Measurements from ENCODE around the gene ZNF768.
"Not testable (repeated sequence)": the region's sequence is repeated elsewhere in the genome, so short reads cannot be mapped to it uniquely, and the experiment has no call there.

Gene ZNF768

DNA sequence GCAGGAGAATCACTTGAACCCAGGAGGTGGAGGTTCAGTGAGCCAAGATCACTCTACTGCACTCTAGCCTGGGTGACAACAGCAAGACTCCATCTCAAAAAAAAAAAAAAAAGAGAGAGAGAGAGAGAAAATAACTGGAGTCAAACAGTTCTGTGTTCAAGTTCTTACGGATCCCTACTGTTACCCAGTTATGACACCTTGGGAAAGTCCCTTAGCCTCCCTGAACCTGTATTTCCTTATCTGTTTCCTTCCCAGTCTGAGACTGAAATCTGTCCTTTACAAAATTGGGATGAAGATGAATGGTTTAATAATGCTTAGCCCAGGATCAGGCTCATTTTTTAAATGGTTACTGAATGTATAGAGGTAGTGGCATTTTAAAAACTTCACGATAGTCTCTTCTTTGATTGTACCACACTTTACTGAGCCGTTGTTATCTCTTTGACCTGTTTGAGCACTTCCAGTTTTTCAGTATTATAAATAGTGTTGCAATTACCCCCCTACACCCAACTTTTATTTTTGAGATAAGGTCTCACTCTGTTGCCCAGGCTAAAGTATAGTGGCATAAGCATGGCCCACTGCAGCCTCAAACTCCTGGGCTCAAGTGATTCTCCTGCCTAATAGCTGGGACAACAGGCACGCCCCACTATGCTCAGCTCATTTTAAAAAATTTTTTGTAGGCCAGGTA, 17.1 kb downstream of the ZNF768 start:
- no peak for DNase-seq

DNA sequence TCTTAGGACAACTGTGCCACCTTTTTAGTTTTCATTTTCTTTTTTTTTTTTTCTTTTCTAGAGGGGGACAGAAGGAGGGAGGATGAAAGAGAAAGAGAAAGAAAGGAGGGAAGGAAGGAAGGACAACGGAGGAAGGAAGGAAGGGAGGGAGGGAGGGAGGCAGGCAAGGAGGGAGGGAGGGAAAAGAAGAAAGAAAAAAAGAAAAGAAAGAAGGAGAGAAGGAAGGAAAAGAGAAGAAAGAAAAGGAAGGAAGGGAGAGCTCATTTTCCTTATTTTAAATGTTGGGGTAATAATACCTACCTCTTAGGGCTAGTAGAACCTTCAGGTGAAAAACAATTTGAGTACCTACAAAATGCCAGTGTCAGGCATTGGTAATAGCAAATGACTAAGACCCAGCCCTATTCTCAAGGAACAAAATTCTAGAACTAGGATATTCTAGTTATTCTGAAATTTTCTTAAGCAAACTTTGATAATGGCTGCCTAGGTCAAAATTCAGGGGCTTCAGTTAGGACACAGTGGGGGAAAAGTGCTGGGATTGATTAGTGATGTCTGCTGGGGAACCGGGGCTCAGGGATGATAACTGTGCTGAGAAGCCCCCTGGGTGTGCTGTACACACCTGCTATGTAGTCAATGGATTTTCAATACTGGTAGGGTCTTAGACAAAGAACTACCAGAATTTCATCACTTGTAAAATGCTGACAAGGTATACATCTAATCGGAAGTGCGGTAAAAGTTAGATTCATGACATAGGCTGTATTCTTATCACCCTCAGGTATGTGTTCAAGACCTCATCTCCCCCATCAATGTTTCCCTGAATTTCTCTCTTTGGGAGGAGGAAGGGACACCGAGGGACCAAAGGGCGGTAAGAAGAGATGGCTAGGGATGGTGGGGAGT, 22.7 kb downstream of the ZNF768 start:
- no peak for DNase-seq

- no peak for DNase-seq
Observed at GRCh38 chr16:30499284-30499683, 27.1 kb downstream of the ZNF768 start.

DNA sequence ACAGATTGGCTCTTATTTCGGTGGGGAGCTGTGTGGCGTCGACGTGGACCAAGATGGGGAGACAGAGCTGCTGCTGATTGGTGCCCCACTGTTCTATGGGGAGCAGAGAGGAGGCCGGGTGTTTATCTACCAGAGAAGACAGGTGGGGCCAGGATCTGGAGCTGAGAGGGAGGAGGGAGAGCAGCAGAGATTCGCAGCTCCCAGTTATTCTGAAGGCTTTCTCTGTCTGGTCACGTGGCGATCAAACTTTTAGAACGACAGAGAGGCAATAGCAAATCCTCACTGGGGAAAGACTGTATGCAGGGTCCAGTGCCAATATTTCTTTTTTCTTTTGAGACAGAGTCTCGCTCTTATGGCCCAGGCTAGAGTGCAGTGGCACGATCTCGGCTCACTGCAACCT, 31.7 kb downstream of the ZNF768 start:
- DNase-seq = no peak

DNA sequence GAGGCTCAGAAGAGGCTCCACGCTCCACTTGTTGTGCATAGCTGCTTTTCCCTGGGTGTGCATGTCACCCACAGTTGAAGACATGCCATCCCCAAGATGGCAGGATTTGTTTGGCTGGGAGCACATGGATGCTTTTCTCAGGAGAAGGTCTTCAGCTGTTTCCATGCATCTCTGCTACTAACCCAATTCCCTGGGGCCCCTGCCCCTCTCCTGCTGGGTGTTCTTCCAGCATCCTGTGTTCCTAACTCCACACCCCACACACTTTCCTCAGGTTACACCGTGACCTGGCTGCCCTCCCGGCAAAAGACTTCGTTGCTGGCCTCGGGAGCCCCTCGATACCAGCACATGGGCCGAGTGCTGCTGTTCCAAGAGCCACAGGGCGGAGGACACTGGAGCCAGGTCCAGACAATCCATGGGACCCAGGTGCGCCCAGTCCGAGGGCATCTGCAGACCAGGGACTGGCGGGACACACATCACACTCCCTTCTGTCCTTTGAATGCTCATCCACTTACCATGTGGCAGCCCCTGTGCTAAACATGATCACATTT, 32.4 kb downstream of the ZNF768 start:
- DNase-seq = no peak

- no peak for DNase-seq
Observed at GRCh38 chr16:30491744-30492308, 34.5 kb downstream of the ZNF768 start.

GRCh38 chr16:30491229-30491628, 35.1 kb downstream of the ZNF768 start:
- no peak for DNase-seq

GRCh38 chr16:30490210-30490609, 36.2 kb downstream of the ZNF768 start:
- no peak for DNase-seq

DNA sequence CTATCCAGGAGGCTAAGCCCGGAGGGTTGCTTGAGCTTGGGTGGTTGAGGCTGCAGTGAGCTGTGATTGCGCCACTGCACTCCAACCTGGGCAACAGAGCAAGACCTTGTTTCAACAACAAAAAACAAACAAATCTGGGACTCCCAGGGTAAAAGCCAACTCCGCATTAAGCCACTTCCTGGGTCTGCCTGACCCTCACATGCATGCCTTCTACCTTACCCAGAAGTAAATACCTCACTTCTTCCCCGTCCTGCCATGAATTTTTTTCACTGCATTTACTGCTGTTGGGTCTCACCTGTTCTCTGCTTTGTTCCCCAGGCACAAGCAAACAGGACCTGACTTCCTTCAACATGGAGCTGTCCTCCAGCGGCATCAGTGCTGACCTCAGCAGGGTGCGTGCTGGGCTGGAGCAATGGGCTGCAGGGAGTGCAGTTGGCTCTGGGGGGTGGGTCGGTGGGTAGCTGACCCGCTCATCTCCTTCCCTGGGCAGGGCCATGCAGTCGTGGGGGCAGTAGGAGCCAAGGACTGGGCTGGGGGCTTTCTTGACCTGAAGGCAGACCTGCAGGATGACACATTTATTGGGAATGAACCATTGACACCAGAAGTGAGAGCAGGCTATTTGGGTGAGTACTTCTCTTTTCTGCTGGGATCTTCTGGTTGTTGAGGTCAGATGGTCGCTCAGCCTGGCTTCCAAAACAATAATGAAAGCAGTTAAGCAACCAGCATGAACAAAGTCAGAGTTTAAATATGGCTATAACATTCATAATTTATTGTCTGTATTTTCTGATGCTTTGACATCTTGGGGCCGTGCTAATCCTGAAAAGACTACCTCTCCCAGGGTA, 37.4 kb downstream of the ZNF768 start:
- DNase-seq = no peak

GRCh38 chr16:30485818-30486436, 40.4 kb downstream of the ZNF768 start:
- DNase-seq = no peak

- no peak for DNase-seq
Observed at GRCh38 chr16:30484887-30485286, 41.5 kb downstream of the ZNF768 start.

DNA sequence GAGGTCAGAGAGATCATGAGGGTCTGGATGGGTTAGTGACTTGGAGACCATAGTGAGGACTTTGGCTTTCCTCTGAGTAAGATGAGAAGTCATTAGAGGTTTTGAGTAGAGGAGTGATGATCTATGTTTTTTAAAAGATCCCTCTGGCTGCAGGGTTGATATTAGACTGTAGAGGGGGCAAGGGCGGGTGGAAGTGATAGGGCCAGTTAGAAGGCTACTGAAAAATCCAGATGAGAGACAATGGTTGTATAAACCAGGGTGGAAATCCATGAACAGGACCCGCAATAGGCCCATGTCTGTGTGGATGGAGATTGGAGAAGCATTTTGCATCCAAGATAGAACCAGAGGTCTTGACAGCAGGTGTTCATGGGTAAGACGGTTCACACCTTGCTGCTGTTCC, 44.0 kb downstream of the ZNF768 start:
- DNase-seq = no peak

DNA sequence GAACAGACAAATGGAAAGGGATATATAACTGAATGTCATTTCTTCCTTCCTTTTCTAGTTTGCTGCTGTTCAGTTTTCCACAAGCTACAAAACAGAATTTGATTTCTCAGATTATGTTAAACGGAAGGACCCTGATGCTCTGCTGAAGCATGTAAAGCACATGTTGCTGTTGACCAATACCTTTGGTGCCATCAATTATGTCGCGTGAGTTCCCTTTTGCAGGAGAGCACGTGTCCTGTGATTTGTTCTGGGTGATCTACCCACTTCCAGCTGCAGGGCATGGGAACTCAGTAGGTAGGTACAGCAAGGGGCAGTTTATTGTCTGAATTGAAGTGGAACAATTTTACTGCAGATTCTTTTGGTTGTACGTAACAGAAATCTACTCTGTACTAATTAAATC, 45.0 kb downstream of the ZNF768 start:
- DNase-seq = no peak

DNA sequence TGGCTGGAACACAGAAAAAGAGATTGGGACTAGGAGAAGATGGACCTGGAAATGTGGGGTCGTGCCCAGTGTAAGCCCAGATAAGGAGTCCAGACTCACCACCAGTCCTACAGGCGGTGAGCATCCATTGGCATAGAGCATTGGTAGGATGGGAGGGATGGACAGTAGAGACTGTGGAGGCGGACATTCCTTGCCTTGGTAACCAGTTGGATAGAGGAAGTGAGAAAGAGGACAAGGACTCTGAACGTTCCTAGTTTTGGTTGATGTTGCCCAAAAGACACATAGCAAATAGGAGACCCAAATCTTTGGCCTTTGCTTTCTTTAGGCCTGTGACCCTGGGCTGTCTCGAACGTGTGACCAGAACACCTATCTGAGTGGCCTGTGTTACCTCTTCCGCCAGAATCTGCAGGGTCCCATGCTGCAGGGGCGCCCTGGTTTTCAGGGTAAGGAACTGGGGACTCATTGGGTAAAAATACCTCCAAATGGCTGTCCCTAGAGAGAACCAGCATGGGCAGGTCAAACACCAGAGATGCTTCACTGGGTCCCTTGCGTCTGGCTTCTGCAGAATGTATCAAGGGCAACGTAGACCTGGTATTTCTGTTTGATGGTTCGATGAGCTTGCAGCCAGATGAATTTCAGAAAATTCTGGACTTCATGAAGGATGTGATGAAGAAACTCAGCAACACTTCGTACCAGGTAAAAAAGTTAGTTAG, 47.4 kb downstream of the ZNF768 start:
- no peak for DNase-seq

GRCh38 chr16:30477773-30478172, 48.6 kb downstream of the ZNF768 start:
- not testable (repeated sequence) for DNase-seq

- DNase-seq = no peak
Observed at GRCh38 chr16:30476991-30477390, 49.4 kb downstream of the ZNF768 start.

DNA sequence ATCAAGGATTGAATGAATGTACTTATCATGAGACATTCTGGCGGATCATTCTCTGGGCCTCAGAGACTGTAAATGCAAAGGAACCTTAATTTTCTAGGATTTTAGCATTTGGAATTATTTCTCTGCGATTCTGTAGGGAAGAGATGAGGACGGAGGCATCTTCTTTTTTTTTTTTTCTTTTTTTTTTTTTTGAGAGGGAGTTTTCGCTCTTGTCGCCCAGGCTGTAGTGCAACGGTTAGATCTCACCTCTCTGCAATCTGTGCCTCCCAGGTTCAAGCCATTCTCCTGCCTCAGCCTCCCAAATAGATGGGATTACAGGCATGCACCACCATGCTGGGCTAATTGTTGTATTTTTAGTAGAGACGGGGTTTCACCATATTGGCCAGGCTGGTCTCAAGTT, 51.7 kb downstream of the ZNF768 start:
- DNase-seq = no peak

- DNase-seq = no peak
Observed at GRCh38 chr16:30474074-30474452, 52.3 kb downstream of the ZNF768 start.
